Chondrocyte (in vitro differentiated cells): ENCODE data around the gene CCDC134. TPM values are rescaled to one million over a fixed set of nuclear protein-coding genes. Genes with fewer than 3 reads are reported as not detected.

Experiments
- DNase-seq: peaks from one replicate; pipeline ENCODE4 v3.0.0; 2021; ENCODE audit warnings: mixed read lengths, low spot score
- H3K27ac Mint-ChIP-seq: one replicate; pipeline ENCODE4 v1.8.0; 2021; ENCODE audit warnings: mild to moderate bottlenecking, moderate library complexity, mixed read lengths; ENCODE audit not compliant: unreplicated experiment
- H3K27me3 Mint-ChIP-seq: 2 replicates; pipeline ENCODE4 v1.8.0; 2021; ENCODE audit warnings: low read depth, mixed read lengths
- H3K36me3 Mint-ChIP-seq: 2 replicates; pipeline ENCODE4 v1.8.0; 2021; ENCODE audit warnings: low read depth, mixed read lengths
- H3K4me1 Mint-ChIP-seq: 2 replicates; pipeline ENCODE4 v1.8.0; 2021; ENCODE audit warnings: low read depth, mild to moderate bottlenecking, mixed read lengths
- H3K4me3 Mint-ChIP-seq: one replicate; pipeline ENCODE4 v1.8.0; 2021; ENCODE audit warnings: mild to moderate bottlenecking, moderate library complexity, mixed read lengths; ENCODE audit not compliant: unreplicated experiment
- H3K9me3 Mint-ChIP-seq: 2 replicates; pipeline ENCODE4 v1.8.0; 2021; ENCODE audit warnings: low read depth, mixed read lengths
- CTCF ChIP-seq: fragments of 200-600 bp; sonication (generic); IDR thresholded peaks from 2 replicates; pipeline ENCODE4 v1.5.0; 2021; ENCODE audit warnings: antibody characterized with exemption, mild to moderate bottlenecking, moderate library complexity
- total RNA-seq: library from RNA; stranded (reverse); gene quantifications from 3 replicates; pipeline ENCODE4 v1.2.1, GENCODE V29; 2021

Gene CCDC134
- total RNA-seq, 1 donor from 2014 or later, result 7.0 TPM

DNA sequence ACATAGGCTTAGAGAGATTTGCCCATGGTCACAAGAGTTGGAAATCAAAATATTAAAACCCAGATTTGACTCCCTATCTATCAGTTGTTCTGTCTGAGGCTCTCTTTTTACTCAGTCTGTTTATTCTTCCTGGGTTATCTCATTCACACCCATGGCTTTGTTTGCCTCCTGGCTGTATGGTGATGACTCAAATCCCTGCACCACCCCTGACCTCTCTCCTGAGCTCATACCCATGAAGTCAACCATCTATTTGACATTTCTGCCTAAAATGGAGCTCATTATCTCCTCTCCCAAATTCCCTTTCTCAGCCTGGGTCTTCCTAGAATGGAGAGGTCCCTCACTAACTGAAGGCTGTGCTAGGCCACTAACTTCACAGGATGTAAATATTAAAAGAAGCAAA is 27.8 kb upstream of the CCDC134 start:
- H3K27me3 Mint-ChIP-seq, result no peaks in the 10 kb centered on the region
- H3K9me3 Mint-ChIP-seq, result no peaks in the 10 kb centered on the region
- TF ChIP-seq CTCF, result no peak
- no peak overlapping the region for H3K27ac Mint-ChIP-seq
- no peak for DNase-seq
- H3K36me3 Mint-ChIP-seq, result no peaks in the 10 kb centered on the region
- peaks cover 4% of the 10 kb centered on the region for H3K4me1 Mint-ChIP-seq
- H3K4me3 Mint-ChIP-seq, result no peak overlapping the region

- Mint-ChIP-seq H3K27me3 (no peaks in the 10 kb centered on the region), H3K36me3 (no peaks in the 10 kb centered on the region), H3K27ac (no peak overlapping the region), H3K4me3 (no peak overlapping the region), H3K4me1 (no peaks in the 10 kb centered on the region), H3K9me3 (no peaks in the 10 kb centered on the region)
- no peak for DNase-seq
- no peak for TF ChIP-seq CTCF
Observed at GRCh38 chr22:41775338-41775737, 25.1 kb upstream of the CCDC134 start.

GRCh38 chr22:41775976-41776375 is 24.5 kb upstream of the CCDC134 start:
- H3K9me3 Mint-ChIP-seq, result no peaks in the 10 kb centered on the region
- H3K36me3 Mint-ChIP-seq, result no peaks in the 10 kb centered on the region
- DNase-seq, result no peak
- no peak overlapping the region for H3K4me3 Mint-ChIP-seq
- no peaks in the 10 kb centered on the region for H3K4me1 Mint-ChIP-seq
- no peak overlapping the region for H3K27ac Mint-ChIP-seq
- TF ChIP-seq CTCF, result no peak
- no peaks in the 10 kb centered on the region for H3K27me3 Mint-ChIP-seq

GRCh38 chr22:41776381-41776780 is 24.1 kb upstream of the CCDC134 start:
- no peak for DNase-seq
- Mint-ChIP-seq H3K27ac (no peak overlapping the region), H3K36me3 (no peaks in the 10 kb centered on the region), H3K4me1 (no peaks in the 10 kb centered on the region), H3K4me3 (no peak overlapping the region), H3K9me3 (no peaks in the 10 kb centered on the region), H3K27me3 (no peaks in the 10 kb centered on the region)
- TF ChIP-seq CTCF, result no peak

DNA sequence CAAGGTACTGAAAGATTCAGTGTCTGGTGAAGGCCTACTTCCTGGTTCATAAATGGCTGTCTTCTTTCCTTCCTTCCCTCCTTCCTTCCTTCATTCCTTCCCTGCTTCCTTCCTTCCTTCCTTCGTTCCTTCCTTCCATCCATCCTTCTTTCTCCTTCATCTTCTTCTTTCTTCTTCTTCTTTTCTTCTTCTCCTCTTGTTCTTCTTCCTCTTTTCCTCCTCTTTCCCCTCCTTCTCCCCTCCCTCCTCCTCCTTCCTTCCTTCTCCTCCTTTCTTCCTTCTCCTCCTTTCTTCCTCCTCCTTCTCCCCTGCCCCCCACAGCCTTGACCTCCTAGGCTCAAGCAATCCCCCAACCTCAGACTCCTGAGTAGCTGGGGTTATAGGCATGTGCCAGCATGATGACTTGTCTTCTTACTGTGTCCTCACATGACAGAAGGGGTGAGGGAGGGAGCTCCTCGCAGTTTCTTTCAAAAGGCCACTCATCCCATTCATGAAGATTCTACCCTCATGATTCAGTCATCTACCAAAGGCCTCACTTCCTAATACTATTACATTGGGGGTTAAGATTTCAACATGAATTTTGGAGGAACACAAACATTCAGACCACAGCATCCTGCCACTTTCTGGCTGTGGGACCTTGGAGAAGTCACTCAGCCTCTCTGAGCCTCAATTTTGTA is 22.6 kb upstream of the CCDC134 start:
- no peak overlapping the region for H3K4me3 Mint-ChIP-seq
- H3K4me1 Mint-ChIP-seq, result no peaks in the 10 kb centered on the region
- H3K36me3 Mint-ChIP-seq, result no peaks in the 10 kb centered on the region
- no peaks in the 10 kb centered on the region for H3K9me3 Mint-ChIP-seq
- no peak for TF ChIP-seq CTCF
- no peaks in the 10 kb centered on the region for H3K27me3 Mint-ChIP-seq
- H3K27ac Mint-ChIP-seq, result no peak overlapping the region
- no peak for DNase-seq
